Left kidney (tissue), 2 donors: ENCODE results near the gene NSUN5. TPM values are rescaled to one million over a fixed set of nuclear protein-coding genes. Genes with fewer than 3 reads are reported as not detected.
"Not testable (repeated sequence)": the region's sequence is repeated elsewhere in the genome, so short reads cannot be mapped to it uniquely, and the experiment has no call there.

Experiments
- DNase-seq: peaks from one replicate; pipeline ENCODE4 v3.0.0-alpha.2; 2013
- polyA plus RNA-seq: library from polyadenylated mRNA; unstranded; fragments of 120-200 nt; gene quantifications from one replicate; pipeline ENCODE4 v1.2.1, GENCODE V29; 2013; ENCODE audit not compliant: insufficient read length

Gene NSUN5
- polyA plus RNA-seq, 1 donor = 14.1 TPM

DNA sequence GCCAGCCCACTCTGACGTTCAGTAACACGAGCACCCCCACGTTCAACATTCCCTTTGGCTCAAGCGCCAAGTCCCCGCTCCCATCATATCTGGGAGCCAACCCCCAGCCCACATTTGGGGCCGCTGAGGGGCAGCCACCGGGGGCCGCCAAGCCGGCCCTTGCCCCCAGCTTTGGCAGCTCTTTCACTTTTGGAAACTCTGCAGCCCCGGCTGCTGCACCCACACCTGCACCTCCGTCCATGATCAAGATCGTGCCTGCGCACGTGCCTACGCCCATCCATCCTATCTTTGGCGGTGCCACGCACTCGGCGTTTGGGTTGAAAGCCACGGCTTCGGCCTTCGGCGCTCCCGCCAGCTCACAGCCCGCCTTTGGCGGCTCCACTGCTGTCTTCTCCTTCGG is 10.9 kb downstream of the NSUN5 start:
- not testable (repeated sequence) for DNase-seq

GRCh38 chr7:73297235-73297634 is 11.4 kb downstream of the NSUN5 start:
- DNase-seq = not testable (repeated sequence)

GRCh38 chr7:73277210-73277609 is 31.4 kb downstream of the NSUN5 start:
- not testable (repeated sequence) for DNase-seq

GRCh38 chr7:73267813-73268212 is 40.8 kb downstream of the NSUN5 start:
- not testable (repeated sequence) for DNase-seq

DNA sequence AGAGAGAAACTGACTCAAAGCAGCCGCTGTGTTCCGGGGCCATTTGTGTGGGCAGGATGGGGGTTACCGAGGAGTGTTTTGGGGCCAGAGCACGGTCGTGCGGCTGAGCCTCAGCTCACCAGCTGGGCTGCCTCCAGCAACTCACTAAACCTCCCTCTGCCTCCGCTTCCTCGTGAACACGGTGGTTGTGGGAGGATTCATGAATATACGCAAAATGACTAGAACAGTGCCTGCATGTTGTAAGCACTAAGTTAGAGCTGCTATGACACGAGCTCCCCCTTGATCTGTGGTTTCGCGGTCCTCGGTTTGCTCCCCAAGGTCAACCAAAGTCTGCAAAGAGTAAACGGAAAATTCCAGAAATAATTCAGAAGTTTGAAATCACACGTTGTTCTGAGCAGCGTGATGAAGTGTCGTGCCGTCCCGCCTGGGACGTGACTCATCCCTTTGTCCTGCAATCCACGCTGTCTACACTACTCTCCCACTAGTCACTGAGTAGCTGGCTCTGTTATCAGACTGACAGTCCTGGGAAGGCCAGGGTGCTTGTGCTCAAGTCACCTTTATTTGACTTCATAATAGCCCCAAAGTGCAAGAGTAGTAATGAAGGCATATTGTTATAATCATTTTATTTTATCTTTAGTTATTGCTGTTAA is 41.8 kb downstream of the NSUN5 start:
- not testable (repeated sequence) for DNase-seq

- not testable (repeated sequence) for DNase-seq
Observed at GRCh38 chr7:73262416-73262815, 46.2 kb downstream of the NSUN5 start.

Other genes starting within 250 kb of the NSUN5 start
- gene SPDYE9, start 222.8 kb downstream of the NSUN5 start, polyA plus RNA-seq = 1.5 TPM
- 0.32 TPM for gene TRIM50, start 19.3 kb upstream of the NSUN5 start, polyA plus RNA-seq
- 0.60 TPM for gene FKBP6, start 19.3 kb upstream of the NSUN5 start, polyA plus RNA-seq
- gene FZD9, start 125.0 kb upstream of the NSUN5 start, polyA plus RNA-seq = 0.28 TPM
- 85.9 TPM for gene BAZ1B, start 213.5 kb upstream of the NSUN5 start, polyA plus RNA-seq
- gene BCL7B, start 248.9 kb upstream of the NSUN5 start, polyA plus RNA-seq = 40.5 TPM